Transverse colon (tissue), 4 donors: ENCODE measurements around the gene ARL9. TPM values are rescaled to one million over a fixed set of nuclear protein-coding genes. Genes with fewer than 3 reads are reported as not detected.

ENCODE experiments used
- DNase-seq: peaks from one replicate; pipeline ENCODE4 v3.0.0-alpha.2; 2019
- H3K27ac ChIP-seq, 4 donors: fragments of 200-600 bp; sonication (generic); 2 replicates each; pipeline ENCODE4 v1.5.1; 2016 to 2018; ENCODE audit warnings: inconsistent platforms in 4 of 4
- H3K27me3 ChIP-seq: fragments of 200-600 bp; sonication (generic); 2 replicates; pipeline ENCODE4 v1.5.1; 2017; ENCODE audit warnings: inconsistent platforms
- H3K36me3 ChIP-seq, 4 donors: fragments of 200-600 bp; sonication (generic); 2 replicates each; pipeline ENCODE4 v1.5.1; 2017 to 2019; ENCODE audit warnings: inconsistent platforms in 4 of 4
- H3K4me1 ChIP-seq, 4 donors: fragments of 200-600 bp; sonication (generic); 2 replicates each; pipeline ENCODE4 v1.5.1; 2017 to 2020; ENCODE audit warnings: inconsistent platforms in 4 of 4
- H3K4me3 ChIP-seq, 4 donors: fragments of 200-600 bp; sonication (generic); 1 replicate in 1 of 4; 2 replicates in 3 of 4; pipeline versions ENCODE4 v1.5.1 to v1.6.1; 2017 to 2019; ENCODE audit warnings: inconsistent platforms in 4 of 4
- H3K9me3 ChIP-seq, 2 donors: fragments of 200-600 bp; sonication (generic); 2 replicates each; pipeline ENCODE4 v1.5.1; 2017 to 2019; ENCODE audit warnings: inconsistent platforms in 2 of 2
- CTCF ChIP-seq, 5 experiments: fragments of 200-600 bp in 3 of 5; fragments of 450-650 bp in 2 of 5; sonication (generic) in 3 of 5; IDR thresholded peaks; 1 replicate in 2 of 5; 2 replicates in 3 of 5; pipeline ENCODE4 v1.5.1; 2016 to 2017; ENCODE audit warnings: antibody characterized with exemption in 5 of 5, inconsistent platforms in 3 of 5, mild to moderate bottlenecking in 2 of 5, moderate library complexity in 1 of 5
- EP300 ChIP-seq: sonication (generic); formaldehyde crosslinking; IDR thresholded peaks from one replicate; pipeline ENCODE4 v1.6.1; 2017; ENCODE audit warnings: antibody characterized with exemption, low read depth
- POLR2A ChIP-seq: fragments of 450-650 bp; IDR thresholded peaks from one replicate; pipeline ENCODE4 v1.6.1; 2016; ENCODE audit warnings: antibody characterized with exemption, mild to moderate bottlenecking, moderate library complexity
- POLR2AphosphoS5 ChIP-seq, 3 donors: sonication (generic); formaldehyde crosslinking; IDR thresholded peaks; one replicate each; pipeline ENCODE4 v1.6.1; 2016; ENCODE audit warnings: antibody characterized with exemption in 3 of 3
- WGBS, 2 donors: methylation state at CpG; one replicate each; pipeline ENCODE4 v1.1.5; 2018; ENCODE audit warnings: low coverage in 1 of 2; 5-methylcytosine and 5-hydroxymethylcytosine counted together
- in situ Hi-C, 4 donors: fragments of 200-750 bp; cut with MboI; loops; one replicate each; pipeline versions ENCODE4 v1.15.0 to v1.15.1; 2017; ENCODE audit warnings: low sequenced_read_pairs in 3 of 4, low pct_ligation_motif_present in 1 of 4, low pct_unique_long_range_greater_than_20kb in 1 of 4
- intact Hi-C: fragments of 100-400 bp; cut with DNase I; formaldehyde crosslinking; loops from one replicate; pipeline ENCODE4 v1.15.1; 2023; ENCODE audit warnings: low total_unique reads
- total RNA-seq, 4 donors: library from RNA; depleted of rRNA; stranded (reverse); fragments of >200 nt; gene quantifications; one replicate each; pipeline ENCODE4 v1.1.0, GENCODE V29; 2016

ARL9 gene
- total RNA-seq, 4 donors from 2014 or later, result not detected

DNA sequence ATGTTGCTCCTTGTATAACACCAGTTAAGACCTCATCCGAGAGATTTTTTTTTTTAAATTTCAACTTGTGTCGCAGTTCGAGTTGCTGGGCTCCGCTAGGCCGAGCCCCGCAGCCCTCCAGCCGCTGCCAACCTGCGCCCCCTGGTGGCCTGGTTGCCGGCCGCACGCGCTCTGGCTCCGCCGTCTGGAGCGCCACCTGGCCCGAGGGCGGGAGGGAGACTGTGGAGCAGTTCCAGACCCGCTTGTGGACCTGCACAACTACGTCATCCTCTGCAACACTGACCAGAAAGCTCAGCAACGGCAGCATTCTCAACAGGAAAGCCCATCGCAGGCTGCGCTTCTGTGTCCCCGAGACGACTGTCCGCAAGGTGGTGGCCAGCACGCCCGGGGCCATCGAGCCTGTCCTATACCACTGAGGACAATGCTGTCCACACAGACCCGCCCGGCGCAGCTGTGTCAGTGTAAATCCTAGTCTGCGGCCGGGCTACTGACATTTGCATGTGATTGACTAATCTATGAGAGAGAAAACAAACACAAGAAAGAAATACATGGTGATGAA is 39.1 kb downstream of the ARL9 start:
- DNase-seq, result peak; percentile 88
- no peaks in the 10 kb centered on the region for H3K36me3 ChIP-seq
- in situ Hi-C loops, result no loop called here
- intact Hi-C loops, result no loop called here
- no peaks in the 10 kb centered on the region for H3K9me3 ChIP-seq
- WGBS, 2 donors, result 0 to 5% methylated on average over 3 to 29 of the region's 33 CpGs
- peaks cover 12% of the 10 kb centered on the region for H3K27me3 ChIP-seq
- H3K27ac ChIP-seq, result peak overlapping the region in 1 of 4 donors; percentile 13
- peaks cover 0 to 10% (median 4%) of the 10 kb centered on the region in 4 donors for H3K4me1 ChIP-seq
- TF ChIP-seq EP300 (no peak), POLR2AphosphoS5 (IDR thresholded peaks at IDR 0.05) (peak; percentile 43 to 49 (median 45)), CTCF (IDR thresholded peaks at IDR 0.05) (peak; percentile 91 to 99 (median 97)), POLR2A (no peak)
- peak overlapping the region in 2 of 4 donors; percentile 16 to 46 for H3K4me3 ChIP-seq

GRCh38 chr4:56550642-56551041 is 45.1 kb downstream of the ARL9 start:
- in situ Hi-C loops (loop anchor here in 3 of 4 donors (10.0 to 25.0 kb wide), 2 partner anchors 254 to 262 kb away; partner anchors contain the start of gene SPINK2 (in 2 of the 3)), intact Hi-C loops (no loop called here)
- no peak overlapping the region for H3K4me3 ChIP-seq
- TF ChIP-seq EP300, result no peak
- no peak for TF ChIP-seq POLR2AphosphoS5 (IDR thresholded peaks at IDR 0.05)
- no peak for TF ChIP-seq POLR2A
- TF ChIP-seq CTCF (IDR thresholded peaks at IDR 0.05), result no peak
- H3K4me1 ChIP-seq, result no peaks in the 10 kb centered on the region
- peaks cover 6% of the 10 kb centered on the region for H3K27me3 ChIP-seq
- no peaks in the 10 kb centered on the region for H3K9me3 ChIP-seq
- 75 to 76% methylated on average over 8 of the region's 8 CpGs for WGBS, 2 donors
- DNase-seq, result no peak
- no peaks in the 10 kb centered on the region for H3K36me3 ChIP-seq
- H3K27ac ChIP-seq, result no peak overlapping the region

GRCh38 chr4:56551516-56551915 is 45.9 kb downstream of the ARL9 start:
- TF ChIP-seq POLR2A, result no peak
- no peak for TF ChIP-seq CTCF (IDR thresholded peaks at IDR 0.05)
- no peak for TF ChIP-seq EP300
- no peak for TF ChIP-seq POLR2AphosphoS5 (IDR thresholded peaks at IDR 0.05)
- in situ Hi-C loops (loop anchor here in 3 of 4 donors (10.0 to 25.0 kb wide), 2 partner anchors 253 to 261 kb away; partner anchors contain the start of gene SPINK2 (in 2 of the 3)), intact Hi-C loops (no loop called here)
- H3K36me3 ChIP-seq, result no peaks in the 10 kb centered on the region
- H3K9me3 ChIP-seq, result no peaks in the 10 kb centered on the region
- H3K4me1 ChIP-seq, result no peaks in the 10 kb centered on the region
- H3K4me3 ChIP-seq, result no peak overlapping the region
- no peak overlapping the region for H3K27ac ChIP-seq
- 66 to 93% methylated on average over 2 of the region's 2 CpGs for WGBS, 2 donors
- H3K27me3 ChIP-seq, result peaks cover 6% of the 10 kb centered on the region
- DNase-seq, result no peak

- TF ChIP-seq POLR2A, result no peak
- no peak for TF ChIP-seq POLR2AphosphoS5 (IDR thresholded peaks at IDR 0.05)
- TF ChIP-seq EP300, result no peak
- TF ChIP-seq CTCF (IDR thresholded peaks at IDR 0.05), result no peak
- no peak overlapping the region for H3K4me3 ChIP-seq
- in situ Hi-C loops, result loop anchor here in 3 of 4 donors (10.0 to 25.0 kb wide), 2 partner anchors 253 to 260 kb away; partner anchors contain the start of gene SPINK2 (in 2 of the 3)
- H3K27ac ChIP-seq, result no peak overlapping the region
- intact Hi-C loops, result no loop called here
- no peaks in the 10 kb centered on the region for H3K4me1 ChIP-seq
- H3K36me3 ChIP-seq, result no peaks in the 10 kb centered on the region
- peaks cover 6% of the 10 kb centered on the region for H3K27me3 ChIP-seq
- no peaks in the 10 kb centered on the region for H3K9me3 ChIP-seq
- DNase-seq, result no peak
Measured at GRCh38 chr4:56552273-56552672, 46.7 kb downstream of the ARL9 start.
